Body of pancreas (tissue), 4 donors: ENCODE results near the gene OOSP4A.

Experiments
- POLR2A ChIP-seq, 3 donors: fragments of 450-650 bp; IDR thresholded peaks; one replicate each; pipeline ENCODE4 v1.6.1; 2016; ENCODE audit warnings: antibody characterized with exemption in 3 of 3, mild to moderate bottlenecking in 2 of 3
- TF ChIP-seq, protein P1 (sequence below), 7 experiments: fragments of 450-650 bp in 4 of 7; fragments of 200-600 bp in 3 of 7; sonication (generic) in 3 of 7; IDR thresholded peaks; one replicate each; pipeline ENCODE4 v1.5.1; 2016 to 2019; ENCODE audit warnings: antibody characterized with exemption in 7 of 7

DNA sequence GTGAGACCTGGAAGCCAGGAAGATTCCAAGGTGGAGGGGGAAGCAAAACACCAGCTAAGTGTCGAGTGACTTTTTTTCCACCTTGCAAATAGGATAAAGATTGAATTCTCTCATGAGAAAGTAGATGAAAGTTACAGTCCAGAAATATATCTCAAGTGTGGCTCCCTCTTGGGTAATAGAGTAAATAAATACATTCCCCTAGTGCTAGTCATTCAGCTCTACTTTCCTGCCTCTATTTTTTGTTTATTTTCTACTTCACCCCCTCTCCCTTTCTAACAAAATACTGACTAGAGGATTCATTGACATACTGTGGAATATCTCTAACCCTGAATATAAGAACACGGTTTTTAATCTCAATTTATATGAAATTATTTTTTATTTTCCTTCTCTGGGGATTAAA is 34.0 kb downstream of the OOSP4A start:
- TF ChIP-seq POLR2A (IDR thresholded peaks at IDR 0.05), result no peak
- TF ChIP-seq, protein P1, sequence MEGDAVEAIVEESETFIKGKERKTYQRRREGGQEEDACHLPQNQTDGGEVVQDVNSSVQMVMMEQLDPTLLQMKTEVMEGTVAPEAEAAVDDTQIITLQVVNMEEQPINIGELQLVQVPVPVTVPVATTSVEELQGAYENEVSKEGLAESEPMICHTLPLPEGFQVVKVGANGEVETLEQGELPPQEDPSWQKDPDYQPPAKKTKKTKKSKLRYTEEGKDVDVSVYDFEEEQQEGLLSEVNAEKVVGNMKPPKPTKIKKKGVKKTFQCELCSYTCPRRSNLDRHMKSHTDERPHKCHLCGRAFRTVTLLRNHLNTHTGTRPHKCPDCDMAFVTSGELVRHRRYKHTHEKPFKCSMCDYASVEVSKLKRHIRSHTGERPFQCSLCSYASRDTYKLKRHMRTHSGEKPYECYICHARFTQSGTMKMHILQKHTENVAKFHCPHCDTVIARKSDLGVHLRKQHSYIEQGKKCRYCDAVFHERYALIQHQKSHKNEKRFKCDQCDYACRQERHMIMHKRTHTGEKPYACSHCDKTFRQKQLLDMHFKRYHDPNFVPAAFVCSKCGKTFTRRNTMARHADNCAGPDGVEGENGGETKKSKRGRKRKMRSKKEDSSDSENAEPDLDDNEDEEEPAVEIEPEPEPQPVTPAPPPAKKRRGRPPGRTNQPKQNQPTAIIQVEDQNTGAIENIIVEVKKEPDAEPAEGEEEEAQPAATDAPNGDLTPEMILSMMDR (IDR thresholded peaks at IDR 0.05), result no peak
